Measurements from ENCODE around the gene KSR2. TPM values are rescaled to one million over a fixed set of nuclear protein-coding genes. Genes with fewer than 3 reads are reported as not detected.

KSR2 gene
- total RNA-seq, 1 donor from 2014 or later: not detected

DNA sequence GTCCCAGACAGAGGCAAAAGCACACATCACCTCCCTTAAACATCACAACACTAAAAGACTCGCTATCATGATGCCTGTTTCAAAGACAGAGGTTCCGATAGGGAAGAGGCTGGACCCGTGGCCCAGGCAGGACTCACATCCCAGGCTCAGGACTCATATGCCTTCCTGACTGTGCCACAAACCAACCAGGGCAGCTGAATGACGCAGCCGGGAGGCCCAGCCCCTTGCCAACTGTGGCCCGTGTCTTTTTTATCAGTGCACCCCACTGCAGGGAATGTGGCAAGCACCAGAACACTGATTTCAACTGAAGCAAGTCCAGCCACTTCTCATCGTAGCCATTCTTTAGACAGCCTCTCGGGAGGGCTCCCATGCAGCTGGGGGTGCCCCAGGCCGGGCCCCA, 132.3 kb downstream of the KSR2 start:
- no peaks in the 10 kb centered on the region for H3K27me3 ChIP-seq (ENCODE audit: control insufficient read depth, insufficient read depth, low read length)
- DNase-seq (ENCODE audit: low read depth): no peak
- TF ChIP-seq, protein P1, sequence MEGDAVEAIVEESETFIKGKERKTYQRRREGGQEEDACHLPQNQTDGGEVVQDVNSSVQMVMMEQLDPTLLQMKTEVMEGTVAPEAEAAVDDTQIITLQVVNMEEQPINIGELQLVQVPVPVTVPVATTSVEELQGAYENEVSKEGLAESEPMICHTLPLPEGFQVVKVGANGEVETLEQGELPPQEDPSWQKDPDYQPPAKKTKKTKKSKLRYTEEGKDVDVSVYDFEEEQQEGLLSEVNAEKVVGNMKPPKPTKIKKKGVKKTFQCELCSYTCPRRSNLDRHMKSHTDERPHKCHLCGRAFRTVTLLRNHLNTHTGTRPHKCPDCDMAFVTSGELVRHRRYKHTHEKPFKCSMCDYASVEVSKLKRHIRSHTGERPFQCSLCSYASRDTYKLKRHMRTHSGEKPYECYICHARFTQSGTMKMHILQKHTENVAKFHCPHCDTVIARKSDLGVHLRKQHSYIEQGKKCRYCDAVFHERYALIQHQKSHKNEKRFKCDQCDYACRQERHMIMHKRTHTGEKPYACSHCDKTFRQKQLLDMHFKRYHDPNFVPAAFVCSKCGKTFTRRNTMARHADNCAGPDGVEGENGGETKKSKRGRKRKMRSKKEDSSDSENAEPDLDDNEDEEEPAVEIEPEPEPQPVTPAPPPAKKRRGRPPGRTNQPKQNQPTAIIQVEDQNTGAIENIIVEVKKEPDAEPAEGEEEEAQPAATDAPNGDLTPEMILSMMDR (IDR thresholded peaks at IDR 0.05; ENCODE audit: insufficient read depth, low read length, severe bottlenecking): no peak

DNA sequence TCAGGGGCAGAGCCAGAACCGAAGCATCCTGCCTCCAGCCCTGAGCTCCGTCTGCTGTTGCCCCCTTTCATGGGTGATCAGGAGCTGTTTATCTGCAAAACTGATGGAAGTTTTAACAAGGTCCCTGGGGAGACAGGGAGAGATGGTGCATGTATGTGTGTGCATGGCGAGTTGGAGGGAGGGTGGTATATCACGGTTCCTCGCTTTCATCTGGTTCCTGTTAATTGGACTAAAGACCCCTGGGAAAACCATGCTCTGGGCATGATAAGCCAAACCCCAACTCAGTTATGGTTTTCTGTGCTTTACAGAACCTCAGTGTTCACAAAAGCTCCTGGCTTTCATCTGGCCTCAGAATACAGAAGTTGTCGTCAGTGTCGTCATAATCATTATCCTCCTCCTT, 133.6 kb downstream of the KSR2 start:
- TF ChIP-seq, protein P1 (IDR thresholded peaks at IDR 0.05; ENCODE audit: insufficient read depth, low read length, severe bottlenecking): no peak
- DNase-seq (ENCODE audit: low read depth) (no peak), FAIRE-seq (no peak)
- no peaks in the 10 kb centered on the region for H3K27me3 ChIP-seq (ENCODE audit: control insufficient read depth, insufficient read depth, low read length)
- no peaks in the 10 kb centered on the region for H3K36me3 ChIP-seq (ENCODE audit: control insufficient read depth, insufficient read depth, low read length)
- no peak overlapping the region for H3K4me3 ChIP-seq (ENCODE audit: low read depth, low read length)

More for the DNA sequence above, 132.3 kb downstream of the KSR2 start:
- Histone ChIP-seq H3K36me3 (ENCODE audit: control insufficient read depth, insufficient read depth, low read length) (no peaks in the 10 kb centered on the region), H3K4me3 (ENCODE audit: low read depth, low read length) (no peak overlapping the region)
- FAIRE-seq: no peak

DNA sequence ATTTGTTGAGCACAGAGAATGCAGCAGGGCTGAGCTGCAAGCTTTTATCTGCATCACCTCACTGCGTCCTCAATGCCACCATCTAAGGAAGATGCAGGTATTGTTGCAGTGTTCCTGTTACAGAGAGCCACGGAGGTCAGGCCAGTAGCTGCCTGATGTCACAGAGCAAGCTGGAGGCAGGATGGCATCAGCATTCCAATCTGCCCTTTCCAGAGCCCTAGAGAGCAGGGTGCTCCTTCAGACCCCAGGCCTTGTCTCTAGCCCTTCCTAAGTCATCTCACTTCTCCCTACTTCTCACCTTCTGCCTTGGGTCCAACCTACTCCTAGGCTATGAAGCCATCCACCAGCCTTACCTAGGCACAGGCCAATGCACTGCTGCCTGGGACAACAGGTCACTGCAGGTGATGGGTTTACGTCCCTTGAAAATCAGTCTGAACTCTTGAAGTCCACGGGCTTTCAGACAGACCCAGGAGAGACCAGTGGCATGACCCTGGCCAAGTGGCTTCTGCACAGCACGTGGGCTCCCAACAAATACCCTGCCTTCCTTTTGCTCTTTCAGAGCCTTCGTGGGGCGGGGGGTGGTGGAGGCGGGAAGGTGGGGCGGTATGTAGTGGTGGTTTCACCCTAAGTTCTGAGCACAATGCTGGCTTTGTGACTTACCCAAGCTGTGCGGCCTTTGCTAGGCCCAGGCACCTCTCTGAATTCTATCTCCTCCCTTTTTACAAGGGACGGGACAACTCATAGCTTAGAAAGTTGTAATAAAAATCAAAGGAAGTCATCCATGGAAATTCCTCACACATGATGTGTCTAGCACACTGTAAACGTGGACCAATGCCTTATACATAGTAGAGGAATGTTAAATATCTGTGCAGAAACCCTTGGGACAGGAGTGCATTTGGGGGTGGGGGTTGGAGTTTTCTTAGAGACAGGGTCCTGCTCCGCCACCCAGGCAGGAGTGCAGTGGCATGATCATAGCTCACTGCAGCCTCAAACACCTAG, 136.0 kb downstream of the KSR2 start:
- no peaks in the 10 kb centered on the region for H3K36me3 ChIP-seq (ENCODE audit: control insufficient read depth, insufficient read depth, low read length)
- H3K4me3 ChIP-seq (ENCODE audit: low read depth, low read length): no peak overlapping the region
- TF ChIP-seq, protein P1 (IDR thresholded peaks at IDR 0.05; ENCODE audit: insufficient read depth, low read length, severe bottlenecking): no peak
- no peak for DNase-seq (ENCODE audit: low read depth)
- FAIRE-seq: no peak
- H3K27me3 ChIP-seq (ENCODE audit: control insufficient read depth, insufficient read depth, low read length): no peaks in the 10 kb centered on the region

DNA sequence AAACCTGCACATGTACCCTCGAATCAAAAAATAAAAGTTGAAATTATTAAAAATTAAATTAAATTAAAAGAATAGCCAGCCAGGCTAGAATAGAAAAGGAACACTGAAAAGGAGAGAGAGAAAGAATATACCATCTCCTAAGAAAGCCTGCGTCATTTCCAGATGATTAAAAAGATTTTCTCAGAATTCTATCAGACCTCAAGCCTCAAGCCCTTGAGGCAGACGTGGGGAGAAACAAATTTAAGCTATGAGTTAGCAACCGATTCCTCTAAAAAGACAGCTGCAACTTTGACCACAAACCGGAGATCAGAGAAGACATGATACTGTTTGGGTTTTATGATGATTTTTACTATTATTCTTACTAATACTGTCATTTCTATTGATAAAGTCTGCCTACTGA, 138.3 kb downstream of the KSR2 start:
- DNase-seq (ENCODE audit: low read depth): no peak

DNA sequence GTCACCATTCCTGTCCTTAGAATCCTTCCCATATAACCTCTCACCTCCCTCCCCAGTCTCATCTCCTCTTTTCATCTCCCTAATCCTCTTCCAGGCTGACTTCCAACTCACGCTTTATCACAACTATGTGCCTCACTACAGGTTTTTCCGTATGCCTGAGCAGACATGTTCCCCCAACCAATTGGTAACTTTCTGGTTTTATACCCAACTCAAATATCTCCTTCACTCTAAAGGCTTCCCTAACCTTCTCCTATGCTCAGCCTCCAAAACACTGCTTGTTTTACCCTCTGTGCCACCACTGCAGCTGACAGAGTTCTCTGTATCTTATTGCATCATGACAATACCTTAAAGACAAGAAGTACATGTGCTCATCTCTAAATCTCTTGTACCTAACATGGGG, 139.7 kb downstream of the KSR2 start:
- no peak overlapping the region for H3K4me3 ChIP-seq (ENCODE audit: low read depth, low read length)
- TF ChIP-seq, protein P1 (IDR thresholded peaks at IDR 0.05; ENCODE audit: insufficient read depth, low read length, severe bottlenecking): no peak
- FAIRE-seq (no peak), DNase-seq (ENCODE audit: low read depth) (no peak)
- H3K27me3 ChIP-seq (ENCODE audit: control insufficient read depth, insufficient read depth, low read length): no peaks in the 10 kb centered on the region
- H3K36me3 ChIP-seq (ENCODE audit: control insufficient read depth, insufficient read depth, low read length): no peaks in the 10 kb centered on the region

More for the DNA sequence above, 138.3 kb downstream of the KSR2 start:
- TF ChIP-seq, protein P1 (IDR thresholded peaks at IDR 0.05; ENCODE audit: insufficient read depth, low read length, severe bottlenecking): no peak
- no peak for FAIRE-seq
- Histone ChIP-seq H3K4me3 (ENCODE audit: low read depth, low read length) (no peak overlapping the region), H3K36me3 (ENCODE audit: control insufficient read depth, insufficient read depth, low read length) (no peaks in the 10 kb centered on the region), H3K27me3 (ENCODE audit: control insufficient read depth, insufficient read depth, low read length) (no peaks in the 10 kb centered on the region)
